BE2C (cell line): ENCODE data around the gene SMC2.

Experiments
- DNase-seq: peaks from one replicate; pipeline ENCODE4 v3.0.0-alpha.2; 2020
- H3K27me3 ChIP-seq: fragments of 250-450 bp; sonication (Bioruptor Pico); 2 replicates; pipeline ENCODE4 v1.5.1; 2020; ENCODE audit warnings: mild to moderate bottlenecking
- H3K36me3 ChIP-seq: fragments of 250-450 bp; sonication (Bioruptor Pico); 2 replicates; pipeline ENCODE4 v1.5.1; 2020; ENCODE audit warnings: mild to moderate bottlenecking
- H3K4me1 ChIP-seq: fragments of 250-450 bp; sonication (Bioruptor Pico); 2 replicates; pipeline ENCODE4 v1.5.1; 2020
- H3K4me3 ChIP-seq: 2 replicates; pipeline ENCODE4 v1.5.1; 2011; ENCODE audit warnings: low read depth, low read length
- H3K9me3 ChIP-seq: fragments of 250-450 bp; sonication (Bioruptor Pico); 2 replicates; pipeline ENCODE4 v1.5.1; 2020
- CTCF ChIP-seq: IDR thresholded peaks from 2 replicates; pipeline ENCODE4 v1.5.1; 2012; ENCODE audit warnings: mild to moderate bottlenecking, low read depth, low read length

SMC2 gene

GRCh38 chr9:104092875-104093600 is 1.1 kb upstream of the SMC2 start:
- no peak for TF ChIP-seq CTCF
- Histone ChIP-seq H3K4me1 (no peaks in the 10 kb centered on the region), H3K36me3 (no peaks in the 10 kb centered on the region), H3K4me3 (peak overlapping the region; percentile 76), H3K9me3 (no peaks in the 10 kb centered on the region), H3K27me3 (no peaks in the 10 kb centered on the region)
- DNase-seq: no peak

GRCh38 chr9:104094534-104095015 is 466 bp downstream of the SMC2 start:
- DNase-seq: no peak
- H3K9me3 ChIP-seq: no peaks in the 10 kb centered on the region
- H3K4me3 ChIP-seq: peak overlapping the region; percentile 76
- no peak for TF ChIP-seq CTCF
- H3K4me1 ChIP-seq: no peaks in the 10 kb centered on the region
- no peaks in the 10 kb centered on the region for H3K27me3 ChIP-seq
- H3K36me3 ChIP-seq: no peaks in the 10 kb centered on the region

- Histone ChIP-seq H3K27me3 (no peaks in the 10 kb centered on the region), H3K36me3 (peaks cover 39% of the 10 kb centered on the region), H3K9me3 (no peaks in the 10 kb centered on the region), H3K4me3 (no peak overlapping the region), H3K4me1 (no peaks in the 10 kb centered on the region)
- no peak for TF ChIP-seq CTCF
- no peak for DNase-seq
Measured at GRCh38 chr9:104099630-104100029, 5.5 kb downstream of the SMC2 start.

GRCh38 chr9:104104360-104104759 is 10.3 kb downstream of the SMC2 start:
- Histone ChIP-seq H3K27me3 (no peaks in the 10 kb centered on the region), H3K4me3 (no peak overlapping the region), H3K9me3 (no peaks in the 10 kb centered on the region), H3K4me1 (no peaks in the 10 kb centered on the region), H3K36me3 (peaks cover 72% of the 10 kb centered on the region)
- TF ChIP-seq CTCF: no peak
- DNase-seq: no peak

GRCh38 chr9:104107799-104108198 is 13.7 kb downstream of the SMC2 start:
- no peak for TF ChIP-seq CTCF
- H3K9me3 ChIP-seq: no peaks in the 10 kb centered on the region
- H3K27me3 ChIP-seq: no peaks in the 10 kb centered on the region
- no peaks in the 10 kb centered on the region for H3K4me1 ChIP-seq
- H3K4me3 ChIP-seq: no peak overlapping the region
- H3K36me3 ChIP-seq: peaks cover 63% of the 10 kb centered on the region
- DNase-seq: no peak

- no peak for TF ChIP-seq CTCF
- H3K4me1 ChIP-seq: no peaks in the 10 kb centered on the region
- no peaks in the 10 kb centered on the region for H3K27me3 ChIP-seq
- no peaks in the 10 kb centered on the region for H3K9me3 ChIP-seq
- no peak for DNase-seq
- peaks cover 60% of the 10 kb centered on the region for H3K36me3 ChIP-seq
- no peak overlapping the region for H3K4me3 ChIP-seq
Measured at GRCh38 chr9:104108315-104108714, 14.2 kb downstream of the SMC2 start.
